GM21529 (cell line): ENCODE measurements around the gene CTSA.

ENCODE experiments used
- ATAC-seq: cut with Tn5 transposase; IDR thresholded peaks from one replicate; pipeline ENCODE4 v1.9.1; 2021; ENCODE audit not compliant: unreplicated experiment

Gene CTSA

DNA sequence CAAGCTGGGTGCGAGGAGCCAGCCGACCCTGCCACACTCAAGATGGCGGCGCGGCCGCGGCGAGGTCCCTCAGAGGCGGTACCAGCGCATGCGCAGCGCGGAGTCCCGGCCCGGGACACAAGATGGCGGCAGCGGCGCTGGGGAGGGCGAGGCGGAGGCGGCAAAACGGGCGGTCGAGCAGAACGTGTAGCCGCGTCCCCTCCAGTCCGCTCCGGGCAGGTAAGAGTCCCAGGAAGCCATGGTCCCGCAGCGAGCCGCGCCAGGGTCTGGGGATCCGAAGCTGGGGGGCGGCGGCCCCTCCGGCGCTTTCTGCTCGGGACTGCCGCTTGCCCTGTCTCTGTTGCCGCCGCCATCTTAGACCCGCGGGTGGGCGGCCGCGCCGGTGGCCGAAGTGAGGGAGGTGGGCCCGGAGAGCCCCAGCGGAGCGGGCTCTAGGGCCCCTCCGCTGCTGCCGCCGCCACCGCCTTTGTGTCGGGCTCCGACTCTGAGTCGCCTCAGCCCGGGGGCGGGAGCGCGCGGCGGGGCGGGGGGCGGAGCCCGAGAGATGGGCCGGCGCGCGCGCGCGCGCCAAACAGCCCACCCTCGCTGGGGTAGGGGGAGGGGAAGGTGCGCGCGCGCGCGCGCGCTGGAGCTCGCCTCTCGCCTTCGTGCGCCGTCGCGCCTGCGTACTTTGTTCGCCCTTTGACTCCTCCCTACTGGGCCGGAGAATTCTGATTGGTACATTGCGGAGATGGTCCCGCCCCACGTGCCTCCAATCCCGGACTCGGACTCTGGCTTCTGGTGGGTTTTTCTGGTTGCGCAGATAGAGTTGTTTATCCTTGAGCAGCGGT, 43.7 kb downstream of the CTSA start, which contains the start of gene PCIF1:
TSS of gene PCIF1 (plus strand) at position 98 of the 830 bp plus-strand sequence. CDS start 4,317 bp downstream, outside the sequence.
- ATAC-seq = peak; percentile 69

DNA sequence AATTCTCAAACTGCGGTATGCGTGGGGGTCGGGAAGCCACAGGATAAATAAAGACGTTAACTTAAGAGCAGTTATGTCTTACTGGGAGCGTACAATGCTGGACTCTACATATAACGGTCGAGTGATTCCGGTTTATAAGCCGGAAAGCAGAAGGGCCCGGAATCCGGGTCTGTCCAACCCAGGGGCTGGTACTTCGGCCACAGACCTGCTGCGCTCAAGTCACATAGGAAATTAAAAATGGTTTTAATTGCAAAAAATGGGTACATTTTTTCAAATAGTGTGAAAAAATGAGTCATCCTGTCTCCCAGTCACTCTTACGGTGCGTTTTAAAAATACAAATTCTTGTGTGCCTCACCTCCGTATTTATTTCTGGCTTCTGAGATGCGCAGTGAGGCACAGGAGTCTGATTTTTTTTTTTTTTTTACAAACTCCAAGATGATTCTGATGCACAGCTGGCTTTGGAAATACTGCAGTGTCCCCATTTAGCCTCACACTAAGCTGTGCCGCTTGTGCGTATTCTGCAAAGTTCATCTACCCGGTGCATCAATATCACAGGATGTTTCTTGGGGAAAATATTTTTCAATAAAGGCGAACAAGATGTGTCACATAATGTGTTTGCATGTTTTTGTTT, 44.4 kb downstream of the CTSA start:
- peak; percentile 13 for ATAC-seq

- no peak for ATAC-seq
These were observed 46.6 kb downstream of the CTSA start for GRCh38 chr20:45937765-45938164.

DNA sequence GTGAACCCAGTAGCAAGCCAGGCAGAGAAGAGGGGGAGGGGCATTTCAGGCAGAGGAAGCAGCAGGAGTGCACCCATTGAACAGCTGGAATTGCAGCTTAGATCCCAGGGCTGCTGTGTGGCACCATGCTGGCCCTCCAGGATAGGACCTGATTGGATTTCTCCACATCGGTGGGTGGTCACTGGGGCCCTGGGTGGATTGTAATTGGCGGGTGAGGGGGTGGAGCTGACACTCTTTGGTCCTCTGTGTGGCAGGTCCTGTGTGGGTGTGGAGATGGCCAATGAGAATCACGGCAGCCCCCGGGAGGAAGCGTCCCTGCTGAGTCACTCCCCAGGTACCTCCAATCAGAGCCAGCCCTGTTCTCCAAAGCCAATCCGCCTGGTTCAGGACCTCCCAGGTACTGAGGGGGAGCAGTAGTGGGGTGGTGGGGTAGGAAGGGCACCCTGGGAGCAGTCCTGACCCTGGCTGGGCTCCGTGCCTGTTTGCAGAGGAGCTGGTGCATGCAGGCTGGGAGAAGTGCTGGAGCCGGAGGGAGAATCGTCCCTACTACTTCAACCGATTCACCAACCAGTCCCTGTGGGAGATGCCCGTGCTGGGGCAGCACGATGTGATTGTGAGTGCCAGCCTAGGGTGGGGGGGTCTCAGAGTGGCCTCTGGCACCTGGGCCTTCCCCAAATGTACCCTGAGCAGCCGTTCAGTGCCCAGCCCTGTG, 47.7 kb downstream of the CTSA start:
- ATAC-seq = no peak

- no peak for ATAC-seq
These were observed 48.9 kb downstream of the CTSA start for GRCh38 chr20:45940053-45940452.

DNA sequence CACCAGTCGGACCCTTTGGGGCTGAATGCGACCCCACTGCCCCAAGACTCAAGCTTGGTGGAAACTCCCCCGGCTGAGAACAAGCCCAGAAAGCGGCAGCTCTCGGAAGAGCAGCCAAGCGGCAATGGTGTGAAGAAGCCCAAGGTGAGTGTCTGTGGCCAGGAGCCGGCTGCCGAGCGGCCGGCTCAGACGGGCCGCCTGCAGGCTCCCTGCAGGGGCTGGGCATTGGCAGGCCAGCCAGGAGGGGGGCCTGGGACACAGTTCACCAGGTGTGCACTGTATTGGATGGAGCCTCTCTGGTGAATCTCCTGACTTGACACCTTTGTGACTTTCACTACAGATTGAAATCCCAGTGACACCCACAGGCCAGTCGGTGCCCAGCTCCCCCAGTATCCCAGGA, 49.3 kb downstream of the CTSA start:
- no peak for ATAC-seq

GRCh38 chr20:45943613-45944012, 52.5 kb downstream of the CTSA start:
- ATAC-seq = no peak

GRCh38 chr20:45944151-45944964, 53.2 kb downstream of the CTSA start:
- no peak for ATAC-seq

DNA sequence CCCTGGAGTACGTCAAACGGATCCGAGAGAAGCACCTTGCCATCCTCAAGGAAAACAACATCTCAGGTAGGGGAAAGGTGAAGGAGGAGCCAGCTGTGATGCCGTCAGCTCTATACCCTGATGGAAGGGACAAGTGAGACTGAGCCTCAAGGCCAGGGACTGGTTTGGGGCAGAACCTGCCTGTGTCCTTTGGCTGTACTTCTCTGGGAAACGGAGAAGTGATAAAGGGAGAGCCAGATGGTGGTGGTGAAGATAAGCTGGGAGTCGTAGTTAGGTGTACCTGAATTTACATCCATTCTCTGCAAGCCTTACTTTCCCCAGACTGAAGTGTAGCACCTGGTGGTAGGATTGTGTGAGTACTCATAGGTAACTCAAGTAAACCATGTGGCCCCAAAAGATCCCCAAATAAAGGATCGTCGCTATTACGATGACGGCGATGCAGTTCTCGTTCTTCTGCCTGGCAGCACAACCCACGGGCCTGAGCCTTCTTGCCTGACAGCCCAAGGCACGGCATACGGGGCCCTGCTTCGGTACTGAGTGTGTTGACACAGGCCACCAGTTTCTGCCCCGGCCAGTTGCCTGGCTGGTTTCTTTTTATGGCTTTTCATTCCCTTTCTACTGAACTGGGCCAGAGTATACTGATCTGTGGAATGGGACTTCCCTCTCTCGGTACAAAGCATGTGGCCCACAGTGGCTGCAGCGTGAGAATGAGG, 54.0 kb downstream of the CTSA start:
- ATAC-seq = no peak

DNA sequence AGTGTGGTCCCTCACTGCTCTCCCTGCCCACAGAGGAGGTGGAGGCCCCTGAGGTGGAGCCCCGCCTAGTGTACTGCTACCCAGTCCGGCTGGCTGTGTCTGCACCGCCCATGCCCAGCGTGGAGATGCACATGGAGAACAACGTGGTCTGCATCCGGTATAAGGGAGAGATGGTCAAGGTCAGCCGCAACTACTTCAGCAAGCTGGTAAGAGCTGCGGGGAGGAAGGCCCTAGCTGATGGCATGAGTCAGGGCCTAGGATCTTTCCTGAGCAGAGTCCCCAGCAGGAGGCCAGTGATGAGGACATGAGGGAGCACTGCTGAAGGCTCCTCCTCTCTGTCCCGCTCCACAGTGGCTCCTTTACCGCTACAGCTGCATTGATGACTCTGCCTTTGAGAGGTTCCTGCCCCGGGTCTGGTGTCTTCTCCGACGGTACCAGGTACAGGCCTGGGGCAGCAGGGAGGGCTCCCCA, 54.6 kb downstream of the CTSA start:
- ATAC-seq = no peak

DNA sequence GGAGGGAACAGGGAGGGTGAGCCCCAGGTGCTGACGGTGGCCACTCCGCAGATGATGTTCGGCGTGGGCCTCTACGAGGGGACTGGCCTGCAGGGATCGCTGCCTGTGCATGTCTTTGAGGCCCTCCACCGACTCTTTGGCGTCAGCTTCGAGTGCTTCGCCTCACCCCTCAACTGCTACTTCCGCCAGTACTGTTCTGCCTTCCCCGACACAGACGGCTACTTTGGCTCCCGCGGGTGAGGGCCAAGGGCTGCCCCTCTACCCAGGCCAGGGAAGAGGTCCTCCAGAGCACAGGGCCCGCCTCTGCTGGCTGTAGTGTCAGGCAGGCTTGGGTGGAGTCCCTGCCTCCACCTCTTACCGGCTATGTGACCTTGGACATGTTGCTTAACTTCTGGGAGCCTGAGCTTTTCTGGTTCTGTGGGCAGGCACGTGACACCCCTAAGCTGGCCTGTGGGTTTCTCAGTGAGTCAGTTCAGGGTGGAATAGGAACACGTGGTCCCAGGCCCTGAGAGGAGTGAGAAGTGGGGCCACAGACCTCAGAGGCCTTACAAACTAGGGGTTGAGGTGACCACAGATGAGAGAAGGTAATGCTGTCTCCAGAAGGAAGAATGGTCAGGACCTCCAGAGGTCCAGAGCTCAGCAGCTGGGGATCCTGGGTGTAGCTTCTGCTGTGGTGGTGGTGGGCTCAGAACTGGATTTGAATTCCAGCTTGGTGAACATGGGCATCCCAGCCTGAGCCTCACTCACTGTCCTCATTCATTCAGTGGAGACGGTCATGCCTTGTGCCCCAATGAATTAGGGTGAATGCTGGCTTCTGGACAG, 55.2 kb downstream of the CTSA start:
- no peak for ATAC-seq

DNA sequence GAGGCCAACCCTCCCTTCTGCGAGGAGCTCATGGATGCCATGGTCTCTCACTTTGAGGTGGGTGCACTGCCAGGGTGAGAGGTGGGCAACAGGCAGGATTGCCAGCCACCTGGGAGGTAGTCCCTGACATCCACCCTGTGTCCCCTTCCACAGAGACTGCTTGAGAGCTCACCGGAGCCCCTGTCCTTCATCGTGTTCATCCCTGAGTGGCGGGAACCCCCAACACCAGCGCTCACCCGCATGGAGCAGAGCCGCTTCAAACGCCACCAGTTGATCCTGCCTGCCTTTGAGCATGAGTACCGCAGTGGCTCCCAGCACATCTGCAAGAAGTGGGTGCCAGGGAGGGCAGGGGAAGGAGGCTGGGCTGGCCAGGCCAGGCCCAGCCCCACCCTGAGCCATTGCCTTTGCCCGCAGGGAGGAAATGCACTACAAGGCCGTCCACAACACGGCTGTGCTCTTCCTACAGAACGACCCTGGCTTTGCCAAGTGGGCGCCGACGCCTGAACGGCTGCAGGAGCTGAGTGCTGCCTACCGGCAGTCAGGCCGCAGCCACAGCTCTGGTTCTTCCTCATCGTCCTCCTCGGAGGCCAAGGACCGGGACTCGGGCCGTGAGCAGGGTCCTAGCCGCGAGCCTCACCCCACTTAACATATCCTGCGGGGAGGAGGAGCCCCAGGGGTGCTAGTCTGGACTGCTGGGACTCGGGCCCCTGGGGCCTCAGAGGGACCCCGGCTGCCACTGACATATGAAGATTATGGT, 56.2 kb downstream of the CTSA start:
- ATAC-seq = no peak

- no peak for ATAC-seq
These were observed 57.2 kb downstream of the CTSA start for GRCh38 chr20:45948261-45948733.
